GM12878 (cell line): ENCODE results near the gene LARP4. TPM values are rescaled to one million over a fixed set of nuclear protein-coding genes. Genes with fewer than 3 reads are reported as not detected.

ENCODE experiments used
- CBX5 ChIP-seq: sonication (generic); IDR thresholded peaks from 2 replicates; pipeline ENCODE4 v1.6.1; 2016; ENCODE audit warnings: low read depth, moderate library complexity, mild to moderate bottlenecking, inconsistent platforms
- CHD2 ChIP-seq: IDR thresholded peaks from 2 replicates; pipeline ENCODE4 v1.6.1; 2011; ENCODE audit warnings: low read depth, low read length, improper control_type of control experiment, borderline replicate concordance
- CHD4 ChIP-seq: fragments of 200-600 bp; sonication (generic); IDR thresholded peaks from 2 replicates; pipeline ENCODE4 v1.6.1; 2016; ENCODE audit warnings: mild to moderate bottlenecking
- EGR1 ChIP-seq, 2 experiments: IDR thresholded peaks; 1 replicate in 1 of 2; 2 replicates in 1 of 2; pipeline ENCODE4 v1.6.1; 2011 to 2012; ENCODE audit warnings: low read depth in 2 of 2, low read length in 2 of 2, borderline replicate concordance in 1 of 2, mild to moderate bottlenecking in 1 of 2, moderate library complexity in 1 of 2
- EP300 ChIP-seq, 2 experiments: fragments of 150-350 bp in 1 of 2; IDR thresholded peaks; 2 replicates each; pipeline ENCODE4 v1.6.1; 2011 to 2012; ENCODE audit warnings: low read depth in 2 of 2, low read length in 2 of 2, borderline replicate concordance in 1 of 2, improper control_type of control experiment in 1 of 2, inconsistent platforms in 1 of 2; ENCODE audit not compliant: control insufficient read depth in 1 of 2
- GABPA ChIP-seq: IDR thresholded peaks from 2 replicates; pipeline ENCODE4 v1.6.1; 2014; ENCODE audit warnings: antibody characterized with exemption, low read depth, mild to moderate bottlenecking, inconsistent platforms
- HCFC1 ChIP-seq: fragments of 150-350 bp; IDR thresholded peaks from 2 replicates; pipeline ENCODE4 v1.6.1; 2014; ENCODE audit warnings: low read length
- NBN ChIP-seq: fragments of 450-650 bp; IDR thresholded peaks from 2 replicates; pipeline ENCODE4 v1.6.1; 2016
- NFXL1 ChIP-seq: fragments of 450-650 bp; IDR thresholded peaks from 2 replicates; pipeline ENCODE4 v1.6.1; 2017; ENCODE audit warnings: antibody characterized with exemption, mild to moderate bottlenecking, borderline replicate concordance
- NFYA ChIP-seq: IDR thresholded peaks from 2 replicates; pipeline ENCODE4 v1.6.1; 2011; ENCODE audit warnings: low read depth, mild to moderate bottlenecking, low read length, improper control_type of control experiment, borderline replicate concordance
- NFYB ChIP-seq: IDR thresholded peaks from 2 replicates; pipeline ENCODE4 v1.6.1; 2011; ENCODE audit warnings: low read depth, mild to moderate bottlenecking, low read length, improper control_type of control experiment, moderate library complexity; ENCODE audit not compliant: insufficient read depth
- NR2C1 ChIP-seq: fragments of 450-650 bp; IDR thresholded peaks from 2 replicates; pipeline ENCODE4 v1.6.1; 2017; ENCODE audit warnings: antibody characterized with exemption, mild to moderate bottlenecking, moderate library complexity
- NRF1 ChIP-seq: conservative IDR thresholded peaks from 2 replicates; pipeline ENCODE4 v1.6.1; 2011; ENCODE audit warnings: mild to moderate bottlenecking, low read depth, low read length, improper control_type of control experiment
- POLR2AphosphoS2 ChIP-seq: IDR thresholded peaks from 2 replicates; pipeline ENCODE4 v1.6.1; 2011; ENCODE audit warnings: low read depth, mild to moderate bottlenecking, low read length, improper control_type of control experiment, moderate library complexity
- POU2F2 ChIP-seq: IDR thresholded peaks from 3 replicates; pipeline ENCODE4 v1.6.1; 2011; ENCODE audit warnings: low read depth, mild to moderate bottlenecking, low read length, borderline replicate concordance
- RAD21 ChIP-seq: IDR thresholded peaks from 2 replicates; pipeline ENCODE4 v1.6.1; 2011; ENCODE audit warnings: mild to moderate bottlenecking, low read depth, low read length, moderate library complexity; ENCODE audit not compliant: insufficient read depth
- SMAD5 ChIP-seq: IDR thresholded peaks from 2 replicates; pipeline ENCODE4 v1.6.1; 2016; ENCODE audit warnings: antibody characterized with exemption, low read depth
- WRNIP1 ChIP-seq: IDR thresholded peaks from 2 replicates; pipeline ENCODE4 v1.6.1; 2011; ENCODE audit warnings: low read depth, low read length, improper control_type of control experiment, borderline replicate concordance
- ZNF622 ChIP-seq: fragments of 450-650 bp; IDR thresholded peaks from 2 replicates; pipeline ENCODE4 v1.6.1; 2017; ENCODE audit warnings: mild to moderate bottlenecking, inconsistent platforms
- polyA plus RNA-seq, 11 experiments: library from polyadenylated mRNA; depleted of rRNA in 4 of 11; unstranded in 6 of 11; stranded (reverse) in 5 of 11; fragments of >200 nt; fragmentation: Nextera tagmentation in 4 of 11; fragmentation: Illumina TruSeq in 1 of 11; extraction: Ambion mirVana in 4 of 11; extraction: Trizol in 1 of 11; gene quantifications; 1 replicate in 1 of 11; 2 replicates in 10 of 11; pipeline versions ENCODE4 v1.2.1 to v1.2.3, GENCODE V29; 2011 to 2016; ENCODE audit warnings: inconsistent platforms in 2 of 11, missing spikeins in 2 of 11, low read depth in 1 of 11
- total RNA-seq, 4 experiments: library from RNA; depleted of rRNA in 3 of 4; stranded (reverse); fragments of >200 nt in 3 of 4; fragmentation: Illumina TruSeq in 1 of 4; extraction: Trizol in 1 of 4; gene quantifications; 2 replicates each; pipeline versions ENCODE4 v1.2.1 to v1.2.3, GENCODE V29; 2013 to 2021
- TF ChIP-seq, protein P1 (sequence below): fragments of 450-650 bp; conservative IDR thresholded peaks from 2 replicates; pipeline ENCODE4 v1.6.1; 2017; ENCODE audit warnings: mild to moderate bottlenecking, moderate library complexity
- TF ChIP-seq, protein P2 (sequence below): fragments of 450-650 bp; IDR thresholded peaks from 2 replicates; pipeline ENCODE4 v1.6.1; 2016; ENCODE audit warnings: mild to moderate bottlenecking, moderate library complexity, borderline replicate concordance
- TF ChIP-seq, protein P3 (sequence below): fragments of 450-650 bp; IDR thresholded peaks from 2 replicates; pipeline ENCODE4 v1.6.1; 2018; ENCODE audit warnings: borderline replicate concordance, mild to moderate bottlenecking; ENCODE audit not compliant: partially characterized antibody

LARP4 gene
- total and polyA plus RNA-seq, 10 of the 15 experiments (the other 5 are each of a cell fraction or from before 2014, with no cell fraction given): 24.1 to 72.6 (median 35.6) TPM

DNA sequence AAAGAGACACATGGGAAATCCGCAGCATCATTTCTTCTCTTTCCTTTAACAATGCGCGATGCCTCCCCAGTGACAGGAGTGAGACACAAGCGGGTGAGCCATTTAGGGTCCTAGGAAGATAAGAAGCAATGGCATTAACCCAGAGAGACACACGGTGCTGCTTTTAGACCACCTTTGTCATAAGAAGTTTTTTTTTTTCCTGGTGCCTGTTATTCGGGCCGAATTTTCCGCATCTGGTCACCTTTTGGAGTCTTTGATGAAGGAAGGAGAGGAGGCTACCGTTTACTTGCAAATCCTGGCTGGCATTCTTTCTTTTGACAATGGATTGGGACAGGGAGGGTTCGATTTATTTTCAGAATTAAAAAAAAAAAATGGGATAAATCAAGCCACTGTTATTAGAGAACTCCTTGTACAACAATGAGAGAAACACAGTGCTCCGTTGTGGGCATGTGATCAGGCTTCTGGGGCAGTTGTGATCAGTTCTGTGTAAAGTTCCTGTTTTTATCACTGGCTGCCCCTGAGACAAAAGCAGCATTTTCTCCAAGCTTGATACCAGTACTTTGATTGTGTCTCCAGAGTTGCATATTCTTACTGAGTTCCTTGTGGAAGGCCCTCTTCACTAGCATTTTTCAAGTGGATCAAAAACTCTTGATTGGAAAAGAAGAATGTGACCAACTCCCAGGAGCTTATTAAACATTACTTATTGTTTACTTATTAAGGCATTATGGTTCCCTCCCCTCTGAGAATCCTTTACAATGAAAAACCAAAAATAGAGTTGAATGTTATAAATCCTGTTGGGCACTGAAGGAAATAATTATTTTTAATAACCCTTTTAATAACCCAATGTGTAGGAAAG, 105.2 kb downstream of the LARP4 start (continued):
- TF ChIP-seq HCFC1 (no peak), WRNIP1 (no peak), EGR1 (IDR thresholded peaks at IDR 0.05; ENCODE audit: borderline replicate concordance in 1 of 2, low read depth in 2 of 2, low read length in 2 of 2) (no peak), CHD4 (no peak), POLR2AphosphoS2 (no peak), RAD21 (0 out of 2 replicates have a peak, but pooled peaks have one; percentile 13), CBX5 (no peak), POU2F2 (no peak), GABPA (no peak), NFYB (no peak), NBN (no peak), NR2C1 (no peak), NFXL1 (no peak), NFYA (no peak), SMAD5 (no peak), EP300 (IDR thresholded peaks at IDR 0.05; ENCODE audit: borderline replicate concordance in 1 of 2, control insufficient read depth in 1 of 2, low read depth in 2 of 2, low read length in 2 of 2) (no peak), NRF1 (no peak), CHD2 (0 out of 2 replicates have a peak, but pooled peaks have one; percentile 17), ZNF622 (no peak)
- TF ChIP-seq, protein P1, sequence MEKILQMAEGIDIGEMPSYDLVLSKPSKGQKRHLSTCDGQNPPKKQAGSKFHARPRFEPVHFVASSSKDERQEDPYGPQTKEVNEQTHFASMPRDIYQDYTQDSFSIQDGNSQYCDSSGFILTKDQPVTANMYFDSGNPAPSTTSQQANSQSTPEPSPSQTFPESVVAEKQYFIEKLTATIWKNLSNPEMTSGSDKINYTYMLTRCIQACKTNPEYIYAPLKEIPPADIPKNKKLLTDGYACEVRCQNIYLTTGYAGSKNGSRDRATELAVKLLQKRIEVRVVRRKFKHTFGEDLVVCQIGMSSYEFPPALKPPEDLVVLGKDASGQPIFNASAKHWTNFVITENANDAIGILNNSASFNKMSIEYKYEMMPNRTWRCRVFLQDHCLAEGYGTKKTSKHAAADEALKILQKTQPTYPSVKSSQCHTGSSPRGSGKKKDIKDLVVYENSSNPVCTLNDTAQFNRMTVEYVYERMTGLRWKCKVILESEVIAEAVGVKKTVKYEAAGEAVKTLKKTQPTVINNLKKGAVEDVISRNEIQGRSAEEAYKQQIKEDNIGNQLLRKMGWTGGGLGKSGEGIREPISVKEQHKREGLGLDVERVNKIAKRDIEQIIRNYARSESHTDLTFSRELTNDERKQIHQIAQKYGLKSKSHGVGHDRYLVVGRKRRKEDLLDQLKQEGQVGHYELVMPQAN: no peak
- TF ChIP-seq, protein P2, sequence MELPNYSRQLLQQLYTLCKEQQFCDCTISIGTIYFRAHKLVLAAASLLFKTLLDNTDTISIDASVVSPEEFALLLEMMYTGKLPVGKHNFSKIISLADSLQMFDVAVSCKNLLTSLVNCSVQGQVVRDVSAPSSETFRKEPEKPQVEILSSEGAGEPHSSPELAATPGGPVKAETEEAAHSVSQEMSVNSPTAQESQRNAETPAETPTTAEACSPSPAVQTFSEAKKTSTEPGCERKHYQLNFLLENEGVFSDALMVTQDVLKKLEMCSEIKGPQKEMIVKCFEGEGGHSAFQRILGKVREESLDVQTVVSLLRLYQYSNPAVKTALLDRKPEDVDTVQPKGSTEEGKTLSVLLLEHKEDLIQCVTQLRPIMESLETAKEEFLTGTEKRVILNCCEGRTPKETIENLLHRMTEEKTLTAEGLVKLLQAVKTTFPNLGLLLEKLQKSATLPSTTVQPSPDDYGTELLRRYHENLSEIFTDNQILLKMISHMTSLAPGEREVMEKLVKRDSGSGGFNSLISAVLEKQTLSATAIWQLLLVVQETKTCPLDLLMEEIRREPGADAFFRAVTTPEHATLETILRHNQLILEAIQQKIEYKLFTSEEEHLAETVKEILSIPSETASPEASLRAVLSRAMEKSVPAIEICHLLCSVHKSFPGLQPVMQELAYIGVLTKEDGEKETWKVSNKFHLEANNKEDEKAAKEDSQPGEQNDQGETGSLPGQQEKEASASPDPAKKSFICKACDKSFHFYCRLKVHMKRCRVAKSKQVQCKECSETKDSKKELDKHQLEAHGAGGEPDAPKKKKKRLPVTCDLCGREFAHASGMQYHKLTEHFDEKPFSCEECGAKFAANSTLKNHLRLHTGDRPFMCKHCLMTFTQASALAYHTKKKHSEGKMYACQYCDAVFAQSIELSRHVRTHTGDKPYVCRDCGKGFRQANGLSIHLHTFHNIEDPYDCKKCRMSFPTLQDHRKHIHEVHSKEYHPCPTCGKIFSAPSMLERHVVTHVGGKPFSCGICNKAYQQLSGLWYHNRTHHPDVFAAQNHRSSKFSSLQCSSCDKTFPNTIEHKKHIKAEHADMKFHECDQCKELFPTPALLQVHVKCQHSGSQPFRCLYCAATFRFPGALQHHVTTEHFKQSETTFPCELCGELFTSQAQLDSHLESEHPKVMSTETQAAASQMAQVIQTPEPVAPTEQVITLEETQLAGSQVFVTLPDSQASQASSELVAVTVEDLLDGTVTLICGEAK: no peak
- TF ChIP-seq, protein P3, sequence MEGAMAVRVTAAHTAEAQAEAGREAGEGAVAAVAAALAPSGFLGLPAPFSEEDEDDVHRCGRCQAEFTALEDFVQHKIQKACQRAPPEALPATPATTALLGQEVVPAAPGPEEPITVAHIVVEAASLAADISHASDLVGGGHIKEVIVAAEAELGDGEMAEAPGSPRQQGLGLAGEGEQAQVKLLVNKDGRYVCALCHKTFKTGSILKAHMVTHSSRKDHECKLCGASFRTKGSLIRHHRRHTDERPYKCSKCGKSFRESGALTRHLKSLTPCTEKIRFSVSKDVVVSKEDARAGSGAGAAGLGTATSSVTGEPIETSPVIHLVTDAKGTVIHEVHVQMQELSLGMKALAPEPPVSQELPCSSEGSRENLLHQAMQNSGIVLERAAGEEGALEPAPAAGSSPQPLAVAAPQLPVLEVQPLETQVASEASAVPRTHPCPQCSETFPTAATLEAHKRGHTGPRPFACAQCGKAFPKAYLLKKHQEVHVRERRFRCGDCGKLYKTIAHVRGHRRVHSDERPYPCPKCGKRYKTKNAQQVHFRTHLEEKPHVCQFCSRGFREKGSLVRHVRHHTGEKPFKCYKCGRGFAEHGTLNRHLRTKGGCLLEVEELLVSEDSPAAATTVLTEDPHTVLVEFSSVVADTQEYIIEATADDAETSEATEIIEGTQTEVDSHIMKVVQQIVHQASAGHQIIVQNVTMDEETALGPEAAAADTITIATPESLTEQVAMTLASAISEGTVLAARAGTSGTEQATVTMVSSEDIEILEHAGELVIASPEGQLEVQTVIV: no peak
